GM18499 (cell line): ENCODE results near the gene NUTM2D.
"Not testable (repeated sequence)": the region's sequence is repeated elsewhere in the genome, so short reads cannot be mapped to it uniquely, and the experiment has no call there.

ENCODE experiments used
- ATAC-seq: cut with Tn5 transposase; IDR thresholded peaks from one replicate; pipeline ENCODE4 v1.9.1; 2021; ENCODE audit warnings: moderate number of reproducible peaks; ENCODE audit not compliant: insufficient read depth, unreplicated experiment

The NUTM2D gene

DNA sequence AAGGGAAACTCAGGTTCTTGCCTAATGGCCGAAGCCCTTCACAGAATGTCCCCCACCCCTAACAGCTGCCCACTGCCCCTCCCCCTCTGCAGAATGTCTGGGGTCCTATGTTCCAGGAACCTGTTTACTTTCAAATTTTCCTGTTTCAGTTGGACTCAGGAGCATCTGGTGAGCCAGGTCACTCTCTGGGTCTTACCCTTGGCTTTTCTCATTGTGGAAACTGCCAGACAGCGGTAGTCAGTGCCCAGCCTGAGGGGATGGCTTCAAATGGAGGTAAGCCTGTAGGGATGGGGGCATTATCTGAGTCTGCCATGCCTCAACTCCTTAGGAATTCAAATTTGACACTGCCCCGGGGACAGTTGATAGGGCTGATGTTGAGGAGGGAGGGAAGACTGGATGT is 615 bp downstream of the NUTM2D start:
- ATAC-seq = not testable (repeated sequence)

DNA sequence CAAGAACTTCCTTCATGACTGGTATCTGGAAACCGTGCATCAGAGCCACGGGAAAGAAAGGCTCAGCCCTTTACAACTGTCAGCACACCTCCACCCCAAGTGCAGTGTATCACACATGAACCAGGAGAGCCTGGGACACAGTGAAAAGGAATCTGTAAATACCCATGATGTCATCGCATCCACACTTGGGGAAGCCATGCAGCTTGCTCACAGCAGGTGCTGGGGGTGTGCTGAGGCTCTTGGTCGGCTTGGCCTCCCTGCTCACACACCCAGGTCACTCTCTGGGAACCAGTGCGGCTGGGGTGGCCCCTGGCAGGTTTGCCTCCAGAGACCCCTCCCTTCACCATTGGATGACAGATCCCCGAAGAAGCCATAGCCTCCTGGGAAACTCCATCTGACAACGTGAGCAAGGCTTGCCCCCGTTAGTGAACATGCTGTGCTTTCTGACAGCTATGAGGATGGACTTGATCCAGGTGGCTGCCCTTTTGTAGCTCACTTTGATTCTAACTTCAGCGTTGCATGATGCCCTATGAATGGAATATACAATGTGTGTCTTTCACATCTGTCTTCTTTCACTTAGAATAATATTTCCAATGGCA is 12.1 kb downstream of the NUTM2D start:
- not testable (repeated sequence) for ATAC-seq

DNA sequence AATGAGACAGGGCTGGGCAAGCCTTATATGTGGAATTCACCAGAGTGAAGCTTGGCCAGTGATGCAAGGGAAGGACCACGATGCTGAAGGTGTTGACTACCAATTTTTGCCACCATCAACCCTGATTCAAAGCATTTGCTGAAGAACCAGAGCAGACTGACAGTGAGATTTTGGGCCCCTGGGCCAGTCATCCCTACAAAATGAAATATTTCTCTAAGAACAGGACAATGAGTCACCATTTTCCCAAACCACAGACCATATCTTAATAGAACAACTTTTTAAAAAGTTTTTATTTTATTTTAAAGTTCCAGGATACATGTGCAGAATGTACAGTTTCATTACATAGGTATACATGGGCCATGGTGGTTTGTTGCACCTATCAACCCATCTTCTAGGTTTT is 16.5 kb downstream of the NUTM2D start:
- not testable (repeated sequence) for ATAC-seq

DNA sequence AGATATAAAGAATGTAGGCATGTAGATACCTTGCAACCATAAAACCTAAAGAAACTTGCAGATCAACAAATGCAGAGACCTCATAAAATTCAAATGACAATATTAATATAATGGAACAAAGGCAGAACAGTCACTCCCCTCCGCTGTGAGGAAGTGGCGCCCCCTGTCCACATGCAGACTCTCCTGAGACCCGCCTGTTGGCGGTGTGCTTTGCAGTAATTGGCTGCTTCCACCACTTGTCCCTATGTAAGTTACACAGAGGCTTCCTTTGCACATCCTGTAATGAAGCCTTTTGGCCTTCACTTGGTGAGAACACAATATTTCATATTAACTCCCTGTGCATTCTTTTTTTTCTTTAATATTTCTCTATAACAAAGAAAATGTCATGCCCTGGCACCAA is 21.6 kb downstream of the NUTM2D start:
- not testable (repeated sequence) for ATAC-seq

DNA sequence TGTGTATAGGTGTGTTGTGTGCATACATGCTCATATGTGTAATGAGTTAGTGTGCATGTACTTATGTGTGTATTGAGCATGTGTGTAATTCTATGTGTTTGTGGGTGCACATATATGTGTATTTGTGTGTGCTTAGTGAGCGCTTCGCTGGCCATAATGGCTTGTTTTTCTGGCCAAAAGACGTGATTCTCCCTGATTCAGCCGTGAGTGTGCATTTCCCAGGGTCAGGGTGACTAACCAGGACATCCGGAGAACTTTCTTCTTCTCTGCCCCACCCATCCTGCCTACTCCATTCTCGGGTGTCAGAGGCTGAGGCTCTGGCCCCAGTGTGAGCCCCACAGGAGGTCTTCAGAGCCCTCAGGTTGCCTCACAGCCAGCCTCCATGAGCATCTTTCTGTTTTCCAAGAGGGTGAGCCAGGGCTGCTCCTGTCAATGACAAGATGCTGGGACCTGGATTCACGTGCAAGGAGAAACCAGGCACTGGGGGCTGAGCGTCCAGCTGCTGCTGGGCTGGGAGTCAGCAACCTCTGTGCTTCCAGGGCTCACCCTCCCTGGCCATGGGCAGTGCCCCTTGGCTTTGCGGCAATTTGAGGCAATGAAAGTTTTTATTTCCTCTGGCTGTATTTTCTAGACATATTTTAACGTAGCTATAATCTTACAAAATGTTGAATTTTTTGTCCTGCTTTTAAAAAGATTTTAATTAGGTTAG is 25.8 kb downstream of the NUTM2D start:
- ATAC-seq = not testable (repeated sequence)

DNA sequence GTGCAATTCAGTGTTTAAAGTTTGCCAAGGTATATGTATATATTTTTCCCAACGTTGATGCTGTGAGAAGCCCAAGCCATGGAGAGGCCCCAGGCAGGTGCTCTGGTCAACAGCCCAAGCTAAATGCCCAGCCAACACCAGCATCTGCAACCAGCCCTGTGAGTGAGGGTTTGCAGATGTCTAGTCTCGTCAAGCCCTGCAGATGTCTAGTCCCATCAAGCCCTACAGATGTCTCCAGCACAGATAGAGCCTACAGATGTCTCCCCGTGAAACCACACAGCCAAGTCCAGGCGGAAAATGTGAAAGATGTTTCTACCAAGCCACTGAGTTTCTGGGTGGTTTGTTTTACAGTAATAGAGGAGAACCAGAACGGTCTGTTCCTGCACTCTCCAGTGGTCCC is 26.7 kb downstream of the NUTM2D start:
- not testable (repeated sequence) for ATAC-seq

DNA sequence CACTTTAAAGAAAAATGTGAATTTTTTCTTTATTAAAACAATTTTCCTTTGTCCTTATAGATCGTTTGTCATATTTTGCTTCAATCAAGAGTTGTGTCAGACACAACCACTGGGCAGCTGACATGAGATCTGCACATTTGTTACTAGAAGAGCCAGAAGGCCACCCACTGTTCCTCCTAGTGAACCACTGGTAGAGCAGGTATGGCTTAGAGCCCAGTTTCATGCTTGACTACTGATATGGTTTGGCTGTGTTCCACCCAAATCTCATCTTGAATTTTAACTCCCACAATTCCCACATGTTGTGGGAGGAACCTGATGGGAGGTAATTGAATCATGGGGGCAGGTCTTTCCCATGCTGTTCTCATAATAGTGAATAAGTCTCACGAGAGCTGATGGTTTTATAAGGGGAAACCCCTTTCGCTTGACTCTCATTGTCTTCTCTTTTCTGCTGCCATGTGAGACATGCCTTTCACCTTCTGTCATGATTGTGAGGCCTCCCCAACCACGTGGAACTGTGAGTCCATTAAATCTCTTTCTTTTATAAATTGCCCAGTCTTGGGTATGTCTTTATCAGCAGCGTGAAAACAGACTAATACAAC is 28.3 kb downstream of the NUTM2D start:
- ATAC-seq = not testable (repeated sequence)

DNA sequence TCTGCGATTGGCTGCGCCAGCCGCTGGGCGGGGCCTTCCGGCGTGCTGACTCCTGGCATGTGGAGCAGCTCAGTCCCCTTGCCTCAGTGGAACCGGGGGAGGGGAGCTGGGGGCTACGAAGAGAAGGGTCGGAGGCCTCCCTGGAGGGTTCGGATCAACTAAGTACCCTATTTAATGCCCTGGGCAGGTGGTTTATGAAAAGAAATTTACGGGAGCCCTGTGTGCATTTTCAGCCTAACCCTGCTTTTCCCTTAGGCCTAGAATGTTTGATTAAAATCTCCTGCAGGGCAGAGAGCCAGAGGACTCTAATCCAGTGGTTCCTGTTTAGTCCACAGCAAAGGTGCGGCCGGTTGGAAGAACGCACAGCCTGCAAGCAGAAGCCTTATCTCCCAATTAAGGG is 33.8 kb downstream of the NUTM2D start:
- not testable (repeated sequence) for ATAC-seq

DNA sequence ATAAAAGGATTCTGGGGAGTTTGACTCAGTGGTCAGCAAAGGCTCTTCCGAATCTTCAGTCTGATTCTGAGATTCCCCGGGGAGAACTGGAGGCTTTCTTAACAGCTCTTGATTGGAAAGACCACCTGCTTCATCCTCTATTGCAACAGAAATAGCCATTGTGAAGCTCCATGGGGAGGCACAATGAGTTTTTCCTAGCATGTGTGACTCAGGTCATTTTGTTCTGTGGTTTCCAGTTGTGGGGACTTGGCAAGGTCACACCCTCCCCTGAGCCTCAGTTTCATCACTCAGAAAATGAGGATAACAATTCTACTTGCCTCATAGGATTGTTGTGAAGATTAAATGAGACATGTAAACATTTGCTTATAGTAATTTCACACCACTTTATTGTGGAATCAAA is 38.7 kb downstream of the NUTM2D start:
- ATAC-seq = not testable (repeated sequence)

DNA sequence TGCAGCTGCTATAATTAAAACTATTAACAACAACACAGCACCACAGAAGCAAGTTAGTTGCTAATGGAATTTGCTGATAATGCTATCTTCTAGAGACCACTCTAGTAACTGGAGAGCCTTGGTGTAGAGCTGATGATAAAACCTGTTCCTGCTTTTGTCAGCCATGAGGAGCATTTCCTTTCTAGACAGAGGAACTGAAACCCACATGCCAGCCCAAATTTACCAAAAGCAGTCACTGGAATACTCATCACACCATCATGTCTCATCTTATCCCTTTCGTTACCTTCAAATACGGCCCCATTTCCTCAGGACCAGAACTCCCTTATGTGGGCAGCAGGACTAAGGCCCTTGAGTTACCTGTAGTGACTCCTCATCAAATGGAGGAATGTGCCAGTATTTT is 40.9 kb downstream of the NUTM2D start:
- not testable (repeated sequence) for ATAC-seq

DNA sequence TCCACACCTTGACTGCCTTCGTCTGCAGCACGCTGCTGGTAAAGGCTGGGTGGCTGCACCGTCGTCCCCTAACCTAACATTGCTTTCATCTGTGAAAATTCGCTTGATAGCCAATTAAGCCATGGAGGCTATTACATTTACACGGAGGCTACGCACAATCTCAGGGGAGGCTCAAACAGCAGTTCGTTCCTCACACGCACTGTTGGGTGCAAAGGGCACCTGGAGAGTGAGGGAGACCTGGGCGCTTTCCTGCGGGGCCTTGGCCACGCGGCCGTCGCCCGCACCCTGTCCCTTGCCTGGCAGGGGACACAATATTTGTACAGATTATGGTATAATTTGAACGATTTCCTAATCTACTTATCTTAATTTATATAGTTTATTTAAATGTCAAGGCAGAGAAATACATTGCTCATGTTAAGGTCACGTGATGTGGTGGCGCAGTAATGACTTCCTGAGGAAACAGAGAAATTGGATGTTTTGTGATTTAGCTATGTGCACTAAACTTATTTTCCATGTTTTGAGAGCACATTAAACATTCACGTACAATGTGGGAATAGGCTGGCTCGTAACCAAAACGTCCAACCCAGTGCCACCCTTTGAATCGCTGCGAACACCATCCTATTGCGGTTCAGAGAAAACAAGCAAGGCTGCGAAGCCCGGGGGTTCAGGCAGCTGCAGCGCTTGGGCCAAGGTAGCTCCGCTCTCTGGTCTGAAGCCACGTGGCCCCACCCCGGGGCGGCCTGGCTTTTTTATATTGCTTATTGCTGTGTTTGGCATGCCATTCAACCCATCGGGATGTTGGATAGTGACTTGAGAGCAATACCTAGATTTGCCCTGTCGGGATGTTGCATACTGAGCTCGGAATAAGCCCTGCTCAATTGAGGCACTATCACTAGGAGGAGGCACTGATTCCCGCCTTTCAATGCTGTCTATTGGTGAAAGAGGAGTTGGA is 50.2 kb downstream of the NUTM2D start:
- ATAC-seq = not testable (repeated sequence)

DNA sequence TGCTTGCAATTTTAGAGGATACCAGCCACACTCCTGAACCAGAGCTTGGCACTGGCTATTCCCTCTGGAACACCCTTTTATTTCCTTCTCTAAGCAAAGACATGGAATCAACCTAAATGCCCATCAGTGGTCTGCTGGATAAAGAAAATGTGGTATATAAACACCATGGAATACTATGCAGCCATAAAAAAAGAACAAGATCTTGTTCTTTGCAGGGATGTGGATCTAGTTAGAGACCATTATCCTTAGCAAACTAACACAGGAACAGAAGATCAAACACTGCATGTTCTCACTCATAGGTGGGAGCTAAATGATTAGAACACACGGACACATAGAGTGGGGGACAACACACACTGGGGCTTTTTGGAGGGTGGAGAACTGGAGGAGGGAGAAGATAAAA is 56.4 kb downstream of the NUTM2D start:
- not testable (repeated sequence) for ATAC-seq
